Non-pigmented ciliary epithelial cell (primary cell): ENCODE data around the gene KLF13.
A peak's percentile ranks its signal among the peaks of the same experiment; 100 is the strongest.

Source experiments
- DNase-seq: peaks from one replicate; pipeline ENCODE4 v3.0.0-alpha.2; 2010; ENCODE audit warnings: low read depth

The KLF13 gene

DNA sequence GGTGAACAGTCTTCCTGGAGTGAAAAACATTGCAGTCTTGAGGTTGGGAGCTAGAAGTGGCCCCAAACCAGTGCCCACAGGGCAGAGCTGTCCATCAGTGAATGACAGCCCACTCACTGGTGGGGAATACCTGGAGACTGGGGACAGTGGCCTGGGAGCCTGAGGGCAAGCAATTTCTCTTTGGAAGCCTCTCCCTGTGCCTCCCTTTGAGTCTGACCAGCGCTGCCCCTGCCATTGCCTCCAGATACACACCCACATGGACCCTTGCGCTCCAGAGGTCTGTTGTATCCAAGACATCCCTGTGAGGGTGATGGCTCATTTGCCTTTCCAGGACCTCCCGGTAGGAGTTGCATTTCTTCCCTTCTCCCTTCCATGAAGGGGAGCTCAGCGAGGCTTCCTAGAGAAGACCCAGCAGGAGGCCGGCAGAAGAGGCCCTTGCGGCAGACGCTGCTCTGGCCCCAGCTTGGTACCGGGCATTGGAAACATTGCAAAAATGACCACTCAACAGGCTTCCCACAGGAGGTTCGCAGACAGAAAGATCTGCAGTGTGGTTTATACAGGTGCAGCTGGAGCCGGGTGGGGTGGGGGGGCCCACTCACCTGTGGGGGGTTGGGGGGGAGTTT is 38.5 kb downstream of the KLF13 start:
- no peak for DNase-seq

DNA sequence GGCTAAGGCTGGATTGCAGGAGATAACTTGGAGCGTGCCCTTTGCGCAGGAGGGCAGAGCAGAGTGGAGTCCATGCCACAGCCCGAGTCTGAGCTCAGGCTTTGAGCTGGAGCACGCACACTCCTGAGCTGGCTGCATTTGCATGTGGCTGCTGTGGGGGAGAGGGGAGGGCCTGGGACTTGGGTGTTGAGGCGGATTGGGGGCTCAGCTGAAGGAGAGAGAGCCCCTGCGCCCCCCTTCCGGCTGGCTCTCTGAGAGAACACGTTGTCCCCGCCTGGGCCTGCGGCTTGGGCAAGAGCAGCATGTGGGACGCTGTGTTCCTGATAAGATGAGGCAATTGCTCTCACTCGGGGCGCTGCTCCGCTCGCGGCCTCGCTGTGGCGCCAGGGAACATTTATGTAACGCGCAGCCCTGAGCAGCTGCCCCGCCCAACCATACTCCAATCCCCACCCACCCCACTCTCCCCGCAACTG is 39.1 kb downstream of the KLF13 start:
- peak; percentile 53 for DNase-seq

DNA sequence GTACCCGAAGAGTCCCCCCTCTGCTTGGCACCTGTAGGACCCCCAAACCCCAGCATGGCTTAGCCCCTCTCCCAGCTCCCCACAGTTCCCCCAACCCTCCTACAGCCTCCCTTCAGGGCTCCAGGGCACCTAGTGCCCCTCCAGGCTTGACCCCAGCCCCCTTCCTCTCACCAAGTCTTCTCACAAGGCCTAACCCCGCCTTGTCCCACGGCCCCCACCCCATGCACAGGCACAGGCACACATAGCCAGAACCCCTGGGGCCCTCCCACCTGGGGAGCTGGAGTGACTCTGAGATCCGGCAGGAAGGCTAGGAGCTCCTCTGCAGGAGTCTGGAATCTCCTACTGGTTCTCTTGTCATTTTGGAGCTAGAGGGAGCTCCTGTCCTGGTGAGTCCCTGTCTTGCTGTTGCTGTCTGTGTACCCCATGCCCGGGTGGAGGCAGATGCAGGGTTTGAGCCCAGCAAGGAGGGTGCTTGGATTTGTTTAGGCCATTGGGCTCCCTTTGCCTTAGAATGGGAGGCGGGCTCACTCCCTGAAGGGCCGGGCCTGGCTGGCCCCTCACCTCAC is 39.6 kb downstream of the KLF13 start:
- no peak for DNase-seq

DNA sequence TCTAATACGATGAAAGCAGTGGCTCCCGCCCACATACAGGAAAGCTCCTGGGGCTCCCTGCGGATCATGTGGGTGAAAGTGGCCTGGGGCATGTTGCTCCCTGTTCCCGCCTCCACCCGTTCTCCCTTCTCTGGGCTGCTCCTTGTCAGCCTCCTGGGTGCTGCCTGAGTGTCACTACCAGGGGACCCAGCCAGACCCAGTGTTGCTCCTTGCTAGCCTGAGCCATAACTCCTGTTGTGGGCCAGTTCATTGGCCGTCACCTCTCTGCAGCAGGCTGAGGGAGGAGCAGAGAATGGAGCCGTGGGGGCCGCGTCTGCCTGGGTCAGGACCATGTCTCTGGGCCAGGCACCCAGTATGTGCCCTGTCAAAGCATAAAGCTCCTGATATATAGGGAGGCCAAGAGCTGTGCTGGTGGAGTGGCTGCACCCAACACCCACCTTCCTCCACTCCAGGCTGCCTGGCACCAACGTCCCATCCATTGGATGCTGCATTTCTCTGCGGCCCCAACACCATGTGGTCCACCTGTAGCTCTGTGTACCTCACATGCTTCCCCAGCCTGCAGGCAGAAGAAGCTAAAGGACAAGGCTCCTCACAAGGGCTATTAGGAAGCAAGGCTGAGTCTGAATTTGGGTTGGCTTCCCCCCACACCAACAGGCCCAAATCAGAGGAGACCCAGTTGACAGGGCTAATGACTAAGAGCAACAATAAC is 40.5 kb downstream of the KLF13 start:
- DNase-seq: no peak

DNA sequence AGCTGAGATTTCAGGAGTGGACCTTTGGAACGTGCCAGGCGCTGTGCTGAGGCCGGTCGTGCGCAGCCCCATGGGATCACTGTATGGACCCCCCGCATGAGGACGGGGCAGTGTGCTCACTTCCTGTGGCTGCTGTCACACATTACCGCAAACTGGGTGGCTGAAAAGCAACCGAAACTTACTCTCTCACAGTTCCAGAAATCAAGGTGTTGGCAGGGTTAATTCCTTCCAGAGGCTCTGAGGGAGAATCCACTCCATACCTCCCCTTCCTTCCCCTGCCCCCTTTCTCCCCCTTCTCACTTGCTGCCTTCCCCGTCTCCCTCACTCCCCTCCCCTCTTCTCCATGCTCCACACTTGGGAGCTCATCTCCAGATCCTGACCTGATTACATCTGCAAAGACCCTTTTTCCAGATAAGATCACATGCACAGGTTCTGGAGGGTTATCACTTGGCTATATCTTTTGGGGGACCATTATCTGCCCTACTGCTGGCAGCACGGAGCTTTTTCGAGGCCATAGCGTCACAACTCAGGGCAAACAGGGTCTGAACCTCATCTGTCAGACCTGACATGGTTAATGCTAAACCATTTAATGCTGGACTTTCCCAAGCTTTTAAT is 41.2 kb downstream of the KLF13 start:
- DNase-seq: no peak

DNA sequence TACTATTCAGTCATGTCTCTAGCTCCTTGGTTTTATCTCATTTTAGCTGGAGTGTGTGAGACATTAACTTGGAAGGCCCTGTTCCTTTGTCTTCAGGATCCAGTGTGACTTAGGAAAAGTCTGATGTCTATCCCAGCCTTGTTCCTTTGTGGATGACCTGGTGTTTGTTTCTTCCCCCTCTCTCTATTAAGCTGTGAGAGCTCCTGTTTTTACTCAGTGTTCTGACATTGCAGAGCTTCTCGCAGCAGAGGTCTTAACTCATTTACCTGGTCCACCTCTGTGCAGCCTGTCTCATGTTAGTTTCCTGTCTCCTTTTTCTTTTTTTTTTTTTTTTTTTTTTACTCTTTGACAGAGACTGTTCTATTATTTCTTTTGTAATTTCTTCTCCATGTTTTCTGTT is 43.1 kb downstream of the KLF13 start:
- no peak for DNase-seq

DNA sequence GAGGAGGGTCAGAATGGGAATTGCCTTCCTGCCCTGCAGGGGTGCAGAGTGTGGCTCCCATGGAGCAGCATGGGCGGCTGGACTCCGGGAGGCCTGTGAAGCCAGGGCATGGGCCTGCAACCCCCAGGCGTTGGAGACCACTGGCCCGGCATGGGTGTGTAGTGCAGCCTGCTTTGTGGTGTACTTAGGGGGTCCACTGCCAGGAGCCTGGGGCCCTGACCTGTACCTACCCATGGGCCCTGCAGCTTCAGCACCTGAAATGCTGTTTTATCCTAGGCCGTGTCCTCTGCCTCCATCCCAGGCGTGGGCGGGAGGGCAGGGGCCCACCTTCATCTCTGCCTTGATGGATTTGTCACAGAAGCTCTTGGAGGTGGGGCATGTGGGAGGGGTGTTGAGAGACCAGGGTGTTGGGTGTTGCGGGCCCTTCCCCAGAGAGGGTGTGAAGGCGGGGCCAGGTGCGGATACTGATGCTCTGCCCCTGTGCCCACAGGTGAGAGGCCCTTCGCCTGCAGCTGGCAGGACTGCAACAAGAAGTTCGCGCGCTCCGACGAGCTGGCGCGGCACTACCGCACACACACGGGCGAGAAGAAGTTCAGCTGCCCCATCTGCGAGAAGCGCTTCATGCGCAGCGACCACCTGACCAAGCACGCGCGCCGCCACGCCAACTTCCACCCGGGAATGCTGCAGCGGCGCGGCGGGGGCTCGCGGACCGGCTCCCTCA is 45.0 kb downstream of the KLF13 start:
- no peak for DNase-seq

DNA sequence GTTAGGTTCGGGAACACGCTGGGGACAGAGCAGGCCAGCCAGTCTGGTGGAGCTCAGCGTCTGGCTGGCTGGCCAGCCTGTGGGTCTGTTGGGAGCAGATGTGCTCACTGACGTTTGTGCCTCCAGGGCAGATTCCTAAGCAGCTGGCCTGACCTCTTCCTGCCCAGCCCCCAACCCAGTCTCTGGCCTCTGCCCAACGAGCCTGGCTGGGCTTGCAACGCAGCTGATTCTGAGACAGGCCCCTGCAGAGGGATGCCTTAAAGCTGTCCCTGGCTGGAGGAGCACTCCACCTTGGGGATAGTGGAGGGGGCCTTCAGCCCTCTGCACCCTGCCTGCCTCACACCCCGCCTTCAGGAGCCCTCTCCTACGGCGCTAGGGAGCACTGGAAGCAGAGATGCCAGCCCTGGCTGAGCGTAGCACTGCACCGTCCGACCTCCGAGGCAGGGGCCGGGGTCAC is 46.0 kb downstream of the KLF13 start:
- peak; percentile 32 for DNase-seq

DNA sequence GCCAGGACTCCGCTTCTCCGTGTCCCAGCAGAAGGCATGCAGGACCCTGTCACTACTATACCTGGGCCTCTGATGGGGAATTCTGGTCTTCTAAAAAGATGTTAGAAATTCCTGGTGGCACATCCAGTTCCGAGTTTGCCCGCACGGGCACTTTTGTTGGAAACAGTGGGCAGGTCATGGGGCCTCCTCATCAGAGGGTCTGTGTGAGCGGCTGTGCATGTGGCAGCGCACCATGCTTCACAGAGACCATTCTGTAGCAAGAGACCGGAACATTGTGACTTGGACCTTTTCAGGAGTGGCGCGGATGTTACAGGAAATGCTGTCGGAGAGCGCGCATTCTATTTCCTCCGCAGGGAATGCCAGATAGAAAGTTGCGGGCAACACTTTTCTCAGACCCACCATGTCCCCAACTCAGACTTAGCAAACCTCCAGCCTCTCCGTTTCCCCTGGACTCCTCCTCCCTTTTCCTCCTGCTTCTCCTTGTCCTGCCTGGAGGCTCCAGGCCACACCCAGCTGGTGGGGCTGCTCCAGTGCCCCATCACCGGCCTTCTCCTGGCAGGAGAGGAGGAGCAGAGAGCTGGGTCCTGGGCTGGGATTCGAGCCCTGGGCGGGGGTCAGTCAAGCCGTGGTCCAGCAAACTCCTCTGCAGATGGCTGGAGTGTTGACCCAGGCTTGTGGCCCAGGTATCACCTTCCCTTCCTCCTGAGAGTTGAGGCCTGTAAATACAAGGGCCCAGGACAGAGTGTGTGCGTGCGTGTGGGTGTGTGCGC is 46.6 kb downstream of the KLF13 start:
- DNase-seq: no peak

DNA sequence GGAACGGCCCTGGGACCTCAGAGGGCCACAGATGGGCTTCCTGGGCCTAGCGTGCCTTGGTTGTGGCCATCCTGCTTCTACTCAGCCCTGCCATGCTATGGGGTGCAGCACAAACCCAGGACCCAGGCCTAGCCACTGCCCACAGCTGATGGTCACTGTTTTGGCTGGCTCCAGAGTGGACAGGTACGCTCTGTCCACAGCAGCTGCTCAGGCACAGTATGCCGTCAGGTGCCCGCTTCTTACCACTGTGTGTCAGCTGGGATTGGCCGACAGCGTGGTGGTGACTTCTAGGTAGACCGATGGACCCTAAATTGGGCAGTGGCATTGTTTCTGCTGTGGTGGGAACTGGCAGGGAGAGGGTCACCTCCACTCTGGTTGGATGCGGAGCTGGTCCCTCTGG is 47.3 kb downstream of the KLF13 start:
- no peak for DNase-seq

DNA sequence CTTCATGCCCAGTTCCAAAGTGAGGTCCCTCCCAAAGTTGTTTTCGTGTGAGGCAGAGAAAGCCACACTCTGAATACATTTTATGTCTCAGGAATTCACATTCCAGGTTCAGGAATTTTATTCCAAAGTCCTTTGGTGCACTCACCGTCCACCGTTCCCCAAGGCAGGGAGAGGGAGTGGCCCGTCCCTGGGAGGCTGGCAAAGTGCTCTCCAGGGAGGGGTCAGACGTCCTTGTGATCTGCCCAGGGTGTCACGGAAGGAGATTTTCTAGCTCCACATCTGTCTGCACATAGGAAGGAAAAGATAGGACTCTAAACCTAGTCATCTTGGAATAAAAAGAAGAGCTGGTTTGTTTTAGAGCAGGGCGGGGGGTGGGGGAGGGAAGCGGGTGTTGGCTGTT is 47.9 kb downstream of the KLF13 start:
- DNase-seq: no peak

DNA sequence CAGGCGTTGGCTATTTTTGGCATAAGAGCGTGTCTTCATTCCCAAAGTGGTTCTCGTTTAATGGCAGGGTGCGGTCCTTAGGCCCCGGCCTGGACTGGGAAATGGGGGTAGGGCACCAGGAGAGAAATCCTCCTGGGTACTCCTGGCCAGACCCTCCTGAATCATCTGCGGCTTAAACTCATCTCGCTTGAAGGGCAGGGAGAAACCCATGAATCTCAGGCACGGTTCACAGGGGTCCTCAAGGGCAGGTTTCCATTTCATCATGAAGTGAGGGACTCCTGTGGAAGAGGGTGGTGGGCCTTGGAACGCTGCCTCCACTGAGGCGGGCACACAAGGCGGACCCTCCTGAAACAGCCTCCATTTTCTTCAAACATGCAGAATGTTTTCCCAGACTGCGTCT is 48.4 kb downstream of the KLF13 start:
- DNase-seq: no peak

DNA sequence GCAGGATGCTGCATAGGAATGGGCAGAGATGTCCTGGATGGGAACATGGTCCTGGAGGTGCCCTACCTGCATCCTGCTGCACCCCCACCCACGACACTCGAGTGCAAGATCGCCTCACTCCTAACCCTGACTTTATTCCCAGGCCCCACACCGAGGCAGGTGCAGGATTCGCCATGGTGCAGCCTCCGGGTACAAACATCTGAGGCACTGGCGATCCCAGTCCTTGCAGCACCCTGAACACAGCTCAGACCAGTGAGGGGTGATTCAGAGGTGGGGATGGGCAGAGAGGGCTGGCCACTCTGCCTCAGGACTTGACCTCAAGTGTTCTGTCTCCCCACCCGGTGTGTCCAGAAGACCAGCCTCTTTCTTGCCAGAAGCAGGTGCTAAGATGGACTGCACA is 49.1 kb downstream of the KLF13 start:
- no peak for DNase-seq

DNA sequence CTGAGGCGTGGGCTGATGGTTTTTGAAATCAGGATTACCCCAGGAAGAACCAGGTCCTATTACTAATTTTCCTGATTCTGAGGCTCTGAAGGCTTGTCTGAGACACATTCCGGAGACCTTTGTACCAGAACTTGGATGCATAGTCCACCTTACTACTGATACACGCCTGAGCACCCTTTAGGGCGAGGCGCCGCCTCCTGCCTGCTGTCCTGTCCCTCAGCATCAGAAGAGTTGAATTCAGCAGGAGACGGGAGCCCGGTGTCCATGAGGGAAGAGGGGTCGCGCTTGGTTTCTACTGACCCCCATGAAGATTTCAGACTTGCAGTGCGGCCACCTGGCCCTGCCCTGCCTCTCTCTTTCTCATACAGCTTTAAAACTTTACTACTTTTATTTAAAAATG is 49.9 kb downstream of the KLF13 start:
- DNase-seq: no peak

DNA sequence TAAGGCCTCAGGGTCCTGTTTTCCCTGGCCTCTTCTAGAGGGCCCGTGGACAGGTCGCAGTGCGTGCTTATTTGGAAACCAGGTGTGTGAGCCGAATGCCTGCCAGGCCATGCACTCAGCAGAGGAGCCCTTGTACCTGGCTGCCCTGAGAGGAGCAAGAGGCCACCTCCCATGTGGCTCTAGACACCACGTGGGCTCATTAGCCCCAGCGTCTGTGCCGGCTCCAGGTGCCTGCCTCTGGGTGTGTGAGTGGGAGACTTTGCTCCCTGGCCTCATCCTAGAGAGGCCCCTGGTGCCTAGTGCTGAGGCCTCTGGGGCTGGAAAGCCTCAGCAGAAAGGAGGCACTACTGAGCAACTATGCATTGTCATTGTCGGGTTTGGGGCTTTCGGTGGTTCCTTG is 50.4 kb downstream of the KLF13 start:
- DNase-seq: no peak

DNA sequence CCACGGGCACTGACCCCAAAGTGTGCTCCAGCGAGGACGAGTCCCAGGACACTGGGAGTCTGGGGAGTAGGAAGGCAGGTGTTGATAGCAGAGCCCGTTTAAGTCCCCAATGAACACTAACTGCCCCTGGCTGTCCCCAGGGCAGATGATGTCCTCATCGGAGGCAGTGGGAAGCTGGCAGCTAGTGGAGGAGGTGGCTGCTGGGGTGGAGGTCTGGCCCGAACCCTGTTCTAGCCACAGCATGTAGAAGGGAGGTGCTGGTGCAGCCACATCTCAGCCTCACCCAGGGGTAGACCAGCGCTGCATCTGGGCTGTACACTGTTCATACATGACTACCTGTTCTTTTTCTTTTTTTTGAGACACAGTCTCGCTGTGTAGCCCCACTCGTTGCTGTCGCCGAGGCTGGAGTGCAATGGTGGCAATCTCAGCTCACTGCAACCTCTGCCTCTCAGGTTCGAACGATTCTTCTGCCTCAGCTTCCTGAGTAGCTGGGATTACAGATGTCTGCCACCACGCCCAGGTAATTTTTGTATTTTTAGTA is 51.8 kb downstream of the KLF13 start:
- DNase-seq: no peak

DNA sequence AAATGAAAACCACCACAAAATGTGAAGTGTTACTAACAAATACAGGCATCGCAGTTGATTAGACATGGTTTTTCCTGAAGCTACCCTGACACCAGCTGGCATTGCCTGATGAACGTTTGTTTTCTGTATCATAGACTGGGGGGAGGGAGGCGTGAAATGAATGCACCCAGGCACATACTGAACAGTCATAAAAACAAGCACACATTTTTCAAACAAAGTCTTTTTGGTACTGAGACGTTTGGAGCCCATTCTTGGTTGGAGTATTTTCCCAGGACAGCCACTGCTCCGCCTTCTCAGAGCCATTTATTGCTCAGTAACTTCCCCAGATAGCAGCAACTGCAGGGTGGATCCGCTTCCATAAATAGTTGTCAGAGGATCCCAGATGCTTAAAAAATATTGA is 52.4 kb downstream of the KLF13 start:
- DNase-seq: no peak

DNA sequence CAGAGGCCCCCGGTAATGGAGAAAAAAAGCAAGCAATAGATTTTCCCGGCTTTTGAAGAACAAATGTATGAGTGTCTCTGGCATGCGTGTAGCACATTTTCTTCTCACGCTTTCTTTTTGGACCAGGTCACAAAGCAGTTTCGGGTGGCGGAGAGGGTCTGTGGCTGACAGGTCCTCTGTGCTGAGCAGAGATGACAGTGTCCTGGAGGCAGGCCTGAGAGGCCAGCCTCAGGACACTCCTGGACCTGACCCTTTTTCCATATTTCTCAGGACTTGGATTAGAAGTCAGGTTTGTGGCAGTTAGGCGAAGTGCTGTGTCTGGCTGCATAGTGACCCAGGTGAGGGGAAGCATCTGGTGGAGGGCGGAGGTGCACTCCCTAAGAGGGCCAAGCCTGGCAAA is 52.9 kb downstream of the KLF13 start:
- DNase-seq: no peak

DNA sequence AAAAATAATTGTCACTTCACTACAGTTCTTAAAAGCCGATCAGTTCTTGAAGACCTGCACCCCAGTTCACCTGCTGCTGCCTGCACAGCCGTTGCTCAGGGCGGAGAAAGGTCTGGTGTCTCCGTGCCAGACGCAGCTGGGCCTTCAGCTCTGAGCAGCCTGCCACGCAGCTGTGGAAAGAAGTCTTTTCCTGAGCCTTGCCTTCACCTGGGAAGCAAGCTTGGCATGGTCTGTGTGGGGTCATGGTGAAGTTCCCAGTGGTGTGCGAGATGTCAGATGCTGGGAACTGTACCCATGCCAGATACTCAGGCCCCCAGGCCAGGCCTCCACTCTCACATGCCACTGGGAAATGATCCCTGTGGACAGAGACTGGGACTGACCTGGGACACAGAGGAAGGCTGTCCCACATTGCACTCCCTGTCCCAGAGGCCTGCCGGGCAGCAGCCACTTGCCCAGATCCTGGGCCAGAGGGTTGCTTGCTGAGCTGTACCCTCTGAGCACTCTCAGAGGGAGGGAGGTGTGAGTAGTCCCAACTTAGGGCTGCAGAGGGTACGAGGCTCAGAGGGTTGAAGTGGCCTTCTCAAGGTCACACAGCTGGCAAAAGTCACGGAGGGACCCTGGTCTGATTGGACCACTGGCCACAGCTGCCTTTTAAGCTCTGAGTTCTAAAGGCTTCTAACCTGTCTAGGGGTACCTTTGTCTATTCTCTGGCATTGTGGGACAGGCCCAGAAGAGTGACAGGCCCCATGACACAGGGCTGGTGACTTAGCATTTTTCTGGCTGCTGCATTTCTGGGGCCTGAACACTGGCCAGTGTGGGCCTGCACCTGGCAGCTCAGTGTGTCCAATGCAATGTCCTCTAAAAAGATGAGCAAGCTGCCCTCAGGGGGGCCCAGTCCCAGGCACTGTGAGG is 55.4 kb downstream of the KLF13 start:
- no peak for DNase-seq

DNA sequence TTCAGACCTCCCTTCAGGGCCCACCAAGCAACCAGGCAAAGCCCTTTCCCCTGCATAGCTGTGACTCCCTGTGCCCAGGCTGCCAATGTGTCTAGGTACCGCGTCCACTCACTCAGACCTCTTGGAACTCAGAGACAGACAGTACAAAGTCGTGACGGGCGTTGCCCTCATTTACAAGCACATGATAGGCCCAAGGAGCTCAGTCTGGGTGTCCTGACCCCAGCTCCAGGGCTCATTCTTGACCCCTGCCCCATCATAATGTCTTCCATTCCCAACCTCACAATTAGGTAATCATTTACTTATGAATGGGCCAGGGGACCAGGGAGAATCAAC is 56.0 kb downstream of the KLF13 start:
- no peak for DNase-seq
